Middle frontal gyrus (tissue), 1 donor: ENCODE results near the gene MFAP5.
"Not testable (repeated sequence)": the region's sequence is repeated elsewhere in the genome, so short reads cannot be mapped to it uniquely, and the experiment has no call there.

Source experiments
- DNase-seq: peaks from one replicate; pipeline ENCODE4 v3.0.0-alpha.2; 2015; ENCODE audit warnings: low spot score; ENCODE audit errors: extremely low spot score

The MFAP5 gene

GRCh38 chr12:8675591-8676036 is 13.0 kb upstream of the MFAP5 start:
- DNase-seq: no peak

- no peak for DNase-seq
Observed at GRCh38 chr12:8672381-8672780, 9.8 kb upstream of the MFAP5 start.

GRCh38 chr12:8668441-8668840 is 5.8 kb upstream of the MFAP5 start:
- DNase-seq: no peak

- DNase-seq: no peak
Observed at GRCh38 chr12:8667270-8667669, 4.6 kb upstream of the MFAP5 start.

- no peak for DNase-seq
Observed at GRCh38 chr12:8665759-8666158, 3.1 kb upstream of the MFAP5 start.

GRCh38 chr12:8664228-8664913 is 1.7 kb upstream of the MFAP5 start:
- no peak for DNase-seq

GRCh38 chr12:8661751-8662150 is 875 bp downstream of the MFAP5 start:
- no peak for DNase-seq

- no peak for DNase-seq
Observed at GRCh38 chr12:8661016-8661415, 1.6 kb downstream of the MFAP5 start.

- DNase-seq: no peak
Observed at GRCh38 chr12:8658346-8658745, 4.3 kb downstream of the MFAP5 start.

- DNase-seq: no peak
Observed at GRCh38 chr12:8655421-8655820, 7.2 kb downstream of the MFAP5 start.

- no peak for DNase-seq
Observed at GRCh38 chr12:8648576-8649205, 13.9 kb downstream of the MFAP5 start.

- DNase-seq: no peak
Observed at GRCh38 chr12:8647968-8648367, 14.7 kb downstream of the MFAP5 start.

GRCh38 chr12:8644345-8645248 is 18.0 kb downstream of the MFAP5 start:
- no peak for DNase-seq

- no peak for DNase-seq
Observed at GRCh38 chr12:8642775-8643174, 19.9 kb downstream of the MFAP5 start.

- no peak for DNase-seq
Observed at GRCh38 chr12:8639936-8640335, 22.7 kb downstream of the MFAP5 start.

GRCh38 chr12:8638951-8639350 is 23.7 kb downstream of the MFAP5 start:
- DNase-seq: no peak

GRCh38 chr12:8637666-8638065 is 25.0 kb downstream of the MFAP5 start:
- no peak for DNase-seq

- no peak for DNase-seq
Observed at GRCh38 chr12:8637244-8637643, 25.4 kb downstream of the MFAP5 start.

GRCh38 chr12:8636581-8636980 is 26.0 kb downstream of the MFAP5 start:
- no peak for DNase-seq

GRCh38 chr12:8636007-8636346 is 26.6 kb downstream of the MFAP5 start:
- DNase-seq: not testable (repeated sequence)

GRCh38 chr12:8635342-8636006 is 27.2 kb downstream of the MFAP5 start:
- not testable (repeated sequence) for DNase-seq

- no peak for DNase-seq
Observed at GRCh38 chr12:8630131-8630530, 32.5 kb downstream of the MFAP5 start.
